HUES6 (cell line): ENCODE data around the gene FRMD5.

Experiments used
- H3K27ac ChIP-seq: 2 replicates; pipeline ENCODE4 v1.7.0; 2013; ENCODE audit warnings: low read depth, mild to moderate bottlenecking, low read length, inconsistent platforms
- H3K27me3 ChIP-seq: 2 replicates; pipeline ENCODE4 v1.6.1; 2013; ENCODE audit warnings: low read length; ENCODE audit not compliant: control insufficient read depth, insufficient read depth
- H3K36me3 ChIP-seq: 2 replicates; pipeline ENCODE4 v1.6.1; 2013; ENCODE audit warnings: low read length; ENCODE audit not compliant: control insufficient read depth, insufficient read depth
- H3K4me1 ChIP-seq: 2 replicates; pipeline ENCODE4 v1.6.1; 2013; ENCODE audit warnings: low read length; ENCODE audit not compliant: control insufficient read depth, insufficient read depth
- H3K4me3 ChIP-seq: 2 replicates; pipeline ENCODE4 v1.5.1; 2013; ENCODE audit warnings: low read depth, low read length
- H3K9ac ChIP-seq: one replicate; pipeline ENCODE4 v1.6.1; 2013; ENCODE audit warnings: mild to moderate bottlenecking, low read length
- H3K9me3 ChIP-seq: 2 replicates; pipeline ENCODE4 v1.6.1; 2013; ENCODE audit warnings: low read depth, low read length; ENCODE audit not compliant: control insufficient read depth, insufficient read depth

The FRMD5 gene

DNA sequence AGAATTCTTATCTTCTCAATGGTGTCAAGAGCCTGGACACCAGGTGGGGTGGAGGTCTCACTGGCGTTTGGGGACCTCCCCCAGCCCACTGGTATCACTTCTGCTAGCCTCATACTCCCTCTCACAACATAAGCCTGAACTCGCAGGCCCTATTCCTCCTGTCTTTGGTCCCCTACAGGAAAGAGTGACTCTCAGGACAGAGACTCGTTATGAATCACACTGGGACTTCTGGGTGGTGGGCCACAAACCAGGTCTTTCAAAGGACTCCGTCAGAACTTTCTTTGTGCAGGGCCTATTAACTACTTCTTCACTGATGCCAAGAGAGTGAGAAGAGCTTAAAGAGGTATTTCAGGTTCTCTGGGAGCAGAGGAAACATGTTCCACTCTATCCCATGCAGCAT lies 267.9 kb downstream of the FRMD5 start:
- no peak overlapping the region for H3K9ac ChIP-seq
- no peaks in the 10 kb centered on the region for H3K36me3 ChIP-seq
- no peaks in the 10 kb centered on the region for H3K9me3 ChIP-seq
- H3K4me3 ChIP-seq = no peak overlapping the region
- no peaks in the 10 kb centered on the region for H3K27me3 ChIP-seq
- H3K4me1 ChIP-seq = peaks cover 60% of the 10 kb centered on the region
- no peak overlapping the region for H3K27ac ChIP-seq

DNA sequence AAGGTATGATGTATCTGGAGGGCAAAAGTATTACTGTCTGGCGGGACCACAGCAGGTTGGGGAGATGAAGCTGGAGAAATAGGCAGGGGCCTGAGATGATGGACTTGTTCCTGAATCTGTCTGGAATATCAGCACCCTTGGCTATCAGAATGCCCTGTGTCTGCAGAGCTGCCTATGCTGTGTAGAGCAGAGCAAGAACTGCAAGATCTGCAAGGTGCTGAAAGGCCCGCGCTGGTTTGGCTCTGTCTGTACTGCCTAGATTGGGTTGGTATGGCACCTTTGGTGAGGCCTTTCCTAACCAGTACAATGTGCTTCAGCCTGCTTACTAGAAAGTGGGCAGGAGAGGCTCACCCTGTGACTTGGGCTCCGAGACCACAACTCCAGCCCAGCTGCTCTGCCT lies 271.5 kb downstream of the FRMD5 start:
- Histone ChIP-seq H3K4me1 (peaks cover 49% of the 10 kb centered on the region), H3K27ac (no peak overlapping the region), H3K9me3 (no peaks in the 10 kb centered on the region), H3K27me3 (no peaks in the 10 kb centered on the region), H3K36me3 (no peaks in the 10 kb centered on the region), H3K9ac (no peak overlapping the region), H3K4me3 (no peak overlapping the region)

- Histone ChIP-seq H3K27ac (no peak overlapping the region), H3K9me3 (no peaks in the 10 kb centered on the region), H3K27me3 (no peaks in the 10 kb centered on the region), H3K4me3 (no peak overlapping the region), H3K36me3 (no peaks in the 10 kb centered on the region), H3K4me1 (peaks cover 35% of the 10 kb centered on the region), H3K9ac (no peak overlapping the region)
Observed at GRCh38 chr15:43922021-43922420, 273.1 kb downstream of the FRMD5 start.

DNA sequence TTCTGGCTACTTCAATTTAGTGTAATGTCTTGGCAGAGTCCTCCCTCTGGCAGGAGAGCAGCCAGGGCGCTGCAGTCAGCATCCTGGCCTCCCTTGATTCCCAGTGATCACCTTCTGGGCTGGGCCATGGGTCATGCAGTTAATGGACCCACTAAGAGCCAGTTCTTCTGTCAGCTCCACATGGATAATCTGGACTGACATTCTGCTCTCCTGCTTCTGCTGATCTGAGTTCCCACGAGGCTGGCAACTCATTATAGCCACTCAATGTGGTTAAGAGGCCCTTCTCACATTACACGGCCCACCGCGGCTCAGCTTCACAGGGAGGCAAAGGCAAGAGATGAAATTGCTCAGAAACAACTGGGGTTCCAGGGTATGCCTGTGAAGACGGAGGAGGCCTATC lies 274.3 kb downstream of the FRMD5 start:
- Histone ChIP-seq H3K9me3 (no peaks in the 10 kb centered on the region), H3K36me3 (no peaks in the 10 kb centered on the region), H3K4me1 (peaks cover 28% of the 10 kb centered on the region), H3K9ac (no peak overlapping the region), H3K27ac (no peak overlapping the region), H3K27me3 (no peaks in the 10 kb centered on the region), H3K4me3 (no peak overlapping the region)

GRCh38 chr15:43920254-43920600 lies 274.8 kb downstream of the FRMD5 start:
- H3K4me3 ChIP-seq = no peak overlapping the region
- H3K9ac ChIP-seq = no peak overlapping the region
- no peaks in the 10 kb centered on the region for H3K27me3 ChIP-seq
- H3K9me3 ChIP-seq = no peaks in the 10 kb centered on the region
- no peaks in the 10 kb centered on the region for H3K36me3 ChIP-seq
- peaks cover 24% of the 10 kb centered on the region for H3K4me1 ChIP-seq
- no peak overlapping the region for H3K27ac ChIP-seq

GRCh38 chr15:43919540-43920253 lies 275.4 kb downstream of the FRMD5 start:
- Histone ChIP-seq H3K27ac (no peak overlapping the region), H3K4me1 (peaks cover 24% of the 10 kb centered on the region), H3K9me3 (no peaks in the 10 kb centered on the region), H3K9ac (no peak overlapping the region), H3K4me3 (no peak overlapping the region), H3K27me3 (no peaks in the 10 kb centered on the region), H3K36me3 (no peaks in the 10 kb centered on the region)

DNA sequence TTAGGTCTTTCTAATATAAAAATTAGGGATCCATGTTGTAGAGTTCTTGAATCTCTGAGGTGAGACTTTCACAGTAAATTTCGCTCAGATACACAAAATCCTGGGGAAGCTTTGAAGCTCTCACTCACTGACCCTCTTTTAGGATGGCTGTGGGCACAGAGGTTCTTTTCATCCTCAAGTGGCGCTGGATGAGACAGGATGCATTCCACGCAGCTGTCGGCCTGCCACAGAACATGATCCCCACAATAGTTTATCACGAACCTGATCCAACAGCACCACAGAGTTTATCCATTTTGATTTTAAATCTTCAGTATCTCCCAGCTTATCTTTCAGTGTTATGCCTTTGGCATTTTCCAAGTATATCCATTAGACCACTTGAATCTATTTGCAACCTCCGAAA lies 276.4 kb downstream of the FRMD5 start:
- Histone ChIP-seq H3K27ac (no peak overlapping the region), H3K9me3 (no peaks in the 10 kb centered on the region), H3K4me1 (peaks cover 27% of the 10 kb centered on the region), H3K36me3 (no peaks in the 10 kb centered on the region), H3K4me3 (no peak overlapping the region), H3K9ac (no peak overlapping the region), H3K27me3 (no peaks in the 10 kb centered on the region)

DNA sequence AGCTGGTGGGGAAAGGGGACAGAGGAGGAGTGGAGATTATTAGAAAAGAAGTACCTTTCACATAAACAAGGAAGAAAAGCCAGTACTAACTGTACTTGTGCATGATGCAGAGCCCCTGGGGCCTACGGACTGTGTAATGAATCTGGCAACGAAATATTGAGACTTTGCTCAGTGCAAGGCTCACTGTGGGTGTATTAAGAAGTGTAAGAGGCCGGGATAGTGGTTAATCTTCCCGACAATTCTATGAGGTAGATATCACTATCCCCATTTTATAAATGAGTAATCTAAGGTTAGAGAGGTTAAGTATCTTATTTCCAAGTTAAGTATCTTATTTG lies 278.8 kb downstream of the FRMD5 start:
- no peaks in the 10 kb centered on the region for H3K9me3 ChIP-seq
- H3K27me3 ChIP-seq = no peaks in the 10 kb centered on the region
- no peak overlapping the region for H3K4me3 ChIP-seq
- no peak overlapping the region for H3K27ac ChIP-seq
- H3K4me1 ChIP-seq = peaks cover 31% of the 10 kb centered on the region
- no peak overlapping the region for H3K9ac ChIP-seq
- H3K36me3 ChIP-seq = peaks cover 3% of the 10 kb centered on the region; the same call in 1 of the 2 replicates

GRCh38 chr15:43915631-43916325 lies 279.3 kb downstream of the FRMD5 start:
- Histone ChIP-seq H3K9me3 (no peaks in the 10 kb centered on the region), H3K4me1 (peaks cover 27% of the 10 kb centered on the region), H3K27me3 (no peaks in the 10 kb centered on the region), H3K4me3 (no peak overlapping the region), H3K36me3 (peaks cover 3% of the 10 kb centered on the region; the same call in 1 of the 2 replicates), H3K27ac (no peak overlapping the region), H3K9ac (no peak overlapping the region)

DNA sequence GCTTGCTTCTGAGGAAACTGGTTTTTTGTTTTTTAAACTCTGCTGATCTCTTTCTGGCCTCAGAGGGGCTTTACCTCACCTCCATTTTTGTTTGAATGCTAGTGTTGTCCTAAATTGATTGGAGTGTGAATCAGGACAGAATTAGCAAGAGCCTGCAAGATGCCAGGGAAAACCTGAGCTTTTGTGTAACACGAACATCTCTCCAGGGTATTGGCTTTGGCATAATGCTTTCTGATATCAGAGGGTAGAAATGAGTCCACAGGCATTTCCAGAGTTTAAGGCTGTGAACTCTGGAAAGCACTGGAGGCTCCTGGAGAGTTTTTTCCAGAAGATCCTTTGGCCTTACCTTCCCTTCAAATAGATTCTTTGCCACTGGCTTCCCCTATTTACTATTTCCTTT lies 281.1 kb downstream of the FRMD5 start:
- no peaks in the 10 kb centered on the region for H3K9me3 ChIP-seq
- H3K4me1 ChIP-seq = peaks cover 12% of the 10 kb centered on the region; the same call in 1 of the 2 replicates
- no peak overlapping the region for H3K27ac ChIP-seq
- no peak overlapping the region for H3K4me3 ChIP-seq
- no peaks in the 10 kb centered on the region for H3K27me3 ChIP-seq
- H3K9ac ChIP-seq = no peak overlapping the region
- H3K36me3 ChIP-seq = peaks cover 3% of the 10 kb centered on the region; the same call in 1 of the 2 replicates

DNA sequence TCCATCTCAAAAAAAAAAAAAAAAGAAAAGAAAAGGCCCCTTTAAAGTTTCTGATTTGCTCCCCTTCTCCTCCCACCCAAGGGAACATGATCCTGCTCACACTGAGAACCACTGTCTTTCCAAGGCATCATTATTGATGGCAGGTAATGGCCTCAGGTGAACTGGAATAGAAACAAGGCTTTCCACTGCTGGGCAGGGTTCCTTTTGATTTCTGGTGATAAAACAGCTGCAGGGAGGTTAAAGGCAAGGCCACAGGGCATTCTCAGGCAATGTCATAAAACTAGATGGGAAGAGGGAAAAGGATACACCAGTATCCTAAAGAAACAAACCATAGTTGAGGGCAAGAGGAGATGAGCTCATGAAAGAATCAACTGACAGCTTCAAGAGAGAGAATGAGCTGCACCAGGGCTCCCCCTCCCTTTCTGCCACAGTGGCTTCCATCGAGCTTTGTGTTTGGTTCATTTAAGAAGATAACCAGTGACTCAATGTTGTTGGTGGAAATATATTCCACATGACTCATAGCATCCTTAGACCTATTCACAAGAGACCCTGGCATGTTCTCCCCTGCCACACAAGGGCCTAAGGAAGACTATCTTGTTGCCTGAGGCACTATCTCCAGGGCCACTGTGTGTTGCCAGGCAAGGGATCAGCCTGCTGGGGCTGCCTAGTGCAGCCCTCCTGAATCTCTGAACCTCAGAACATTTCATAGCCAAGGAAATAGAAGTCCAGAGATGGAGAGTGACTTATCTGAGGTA lies 281.9 kb downstream of the FRMD5 start:
- Histone ChIP-seq H3K9me3 (no peaks in the 10 kb centered on the region), H3K27ac (no peak overlapping the region), H3K4me3 (no peak overlapping the region), H3K36me3 (peaks cover 3% of the 10 kb centered on the region; the same call in 1 of the 2 replicates), H3K9ac (no peak overlapping the region), H3K27me3 (no peaks in the 10 kb centered on the region), H3K4me1 (peaks cover 12% of the 10 kb centered on the region; the same call in 1 of the 2 replicates)
